Measurements from ENCODE around the gene CLK3.

CLK3 gene

GRCh38 chr15:74615508-74616365, at the start of gene CLK3:
TSS of gene CLK3 (plus strand) at chr15:74615836. CDS start at chr15:74619197, 3,361 bp downstream.
- Mint-ChIP-seq H3K36me3 (no peaks in the 10 kb centered on the region), H3K27ac (peak within 1 kb of the TSS; percentile 94), H3K4me1 (peaks cover 45% of the 10 kb centered on the region), H3K9me3 (no peaks in the 10 kb centered on the region), H3K4me3 (peak within 1 kb of the TSS; percentile 94), H3K27me3 (no peaks in the 10 kb centered on the region)

GRCh38 chr15:74568594-74568993, 47.0 kb upstream of the CLK3 start:
- no peaks in the 10 kb centered on the region for H3K9me3 Mint-ChIP-seq
- no peak overlapping the region for H3K27ac Mint-ChIP-seq
- H3K27me3 Mint-ChIP-seq: no peaks in the 10 kb centered on the region
- H3K36me3 Mint-ChIP-seq: peaks cover 1% of the 10 kb centered on the region
- H3K4me3 Mint-ChIP-seq: no peak overlapping the region
- peaks cover 32% of the 10 kb centered on the region for H3K4me1 Mint-ChIP-seq

- peaks cover 5% of the 10 kb centered on the region for H3K36me3 Mint-ChIP-seq
- H3K4me3 Mint-ChIP-seq: no peak overlapping the region
- H3K27ac Mint-ChIP-seq: no peak overlapping the region
- peaks cover 27% of the 10 kb centered on the region for H3K4me1 Mint-ChIP-seq
- H3K27me3 Mint-ChIP-seq: no peaks in the 10 kb centered on the region
- no peaks in the 10 kb centered on the region for H3K9me3 Mint-ChIP-seq
Measured at GRCh38 chr15:74569731-74570070, 45.9 kb upstream of the CLK3 start.

GRCh38 chr15:74571191-74571590, 44.4 kb upstream of the CLK3 start:
- H3K4me1 Mint-ChIP-seq: peaks cover 21% of the 10 kb centered on the region
- peaks cover 5% of the 10 kb centered on the region for H3K36me3 Mint-ChIP-seq
- H3K27me3 Mint-ChIP-seq: no peaks in the 10 kb centered on the region
- H3K4me3 Mint-ChIP-seq: no peak overlapping the region
- no peak overlapping the region for H3K27ac Mint-ChIP-seq
- H3K9me3 Mint-ChIP-seq: no peaks in the 10 kb centered on the region

DNA sequence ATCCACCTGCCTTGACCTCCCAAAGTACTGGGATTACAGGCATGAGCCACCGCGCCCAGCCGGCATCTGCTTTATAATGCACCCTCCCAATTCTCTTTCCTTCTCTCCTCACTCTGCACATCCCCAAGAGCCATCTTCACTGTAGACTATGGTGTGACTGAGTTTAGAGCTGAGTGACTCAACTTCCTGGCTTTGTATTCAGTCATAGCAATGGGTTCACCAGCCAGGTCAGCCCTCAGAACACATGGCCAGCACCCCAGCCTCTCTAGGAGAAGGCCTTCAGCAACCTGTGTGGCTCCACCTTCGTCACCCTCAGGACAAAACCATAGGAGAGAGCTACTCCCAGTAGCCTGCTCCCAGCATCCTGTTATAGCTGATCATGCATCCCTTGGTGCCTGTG, 41.6 kb upstream of the CLK3 start:
- Mint-ChIP-seq H3K27me3 (no peaks in the 10 kb centered on the region), H3K4me3 (no peak overlapping the region), H3K9me3 (no peaks in the 10 kb centered on the region), H3K27ac (peak overlapping the region; percentile 53), H3K36me3 (peaks cover 6% of the 10 kb centered on the region), H3K4me1 (no peaks in the 10 kb centered on the region)

DNA sequence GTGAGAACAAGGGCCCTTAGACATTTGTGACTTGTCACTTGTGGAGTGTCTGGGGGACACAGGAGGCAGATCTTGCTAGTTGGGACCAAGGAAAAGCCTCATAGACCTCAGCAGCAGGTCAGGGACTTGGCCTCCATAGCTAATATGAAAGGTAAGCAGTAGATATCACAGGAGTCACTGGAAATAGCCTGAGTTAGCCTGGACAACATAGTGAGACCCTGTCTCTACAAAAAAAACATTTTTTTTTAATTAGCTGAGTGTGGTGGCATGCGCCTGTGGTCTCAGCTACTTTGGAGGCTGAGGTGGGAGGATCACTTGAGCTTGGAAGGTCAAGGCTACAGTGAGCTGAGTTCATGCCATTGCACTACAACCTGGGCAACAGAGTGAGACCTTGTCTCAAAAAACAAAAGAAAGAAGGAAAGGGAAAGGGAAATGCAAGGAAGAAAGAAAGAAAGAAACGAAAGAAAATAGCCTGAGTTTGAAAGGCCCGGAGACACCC, 37.1 kb upstream of the CLK3 start:
- Mint-ChIP-seq H3K36me3 (peaks cover 6% of the 10 kb centered on the region), H3K27me3 (no peaks in the 10 kb centered on the region), H3K27ac (no peak overlapping the region)

GRCh38 chr15:74579001-74579400, 36.6 kb upstream of the CLK3 start:
- H3K4me3 Mint-ChIP-seq: no peak overlapping the region
- no peak overlapping the region for H3K27ac Mint-ChIP-seq
- H3K4me1 Mint-ChIP-seq: no peaks in the 10 kb centered on the region
- no peaks in the 10 kb centered on the region for H3K27me3 Mint-ChIP-seq
- peaks cover 5% of the 10 kb centered on the region for H3K36me3 Mint-ChIP-seq
- no peaks in the 10 kb centered on the region for H3K9me3 Mint-ChIP-seq

More for the DNA sequence above, 37.1 kb upstream of the CLK3 start:
- H3K9me3 Mint-ChIP-seq: no peaks in the 10 kb centered on the region
- H3K4me1 Mint-ChIP-seq: no peaks in the 10 kb centered on the region
- no peak overlapping the region for H3K4me3 Mint-ChIP-seq

GRCh38 chr15:74580538-74581350, 34.9 kb upstream of the CLK3 start:
- H3K36me3 Mint-ChIP-seq: peaks cover 3% of the 10 kb centered on the region
- no peaks in the 10 kb centered on the region for H3K9me3 Mint-ChIP-seq
- H3K4me1 Mint-ChIP-seq: no peaks in the 10 kb centered on the region
- H3K27ac Mint-ChIP-seq: no peak overlapping the region
- no peaks in the 10 kb centered on the region for H3K27me3 Mint-ChIP-seq
- no peak overlapping the region for H3K4me3 Mint-ChIP-seq

DNA sequence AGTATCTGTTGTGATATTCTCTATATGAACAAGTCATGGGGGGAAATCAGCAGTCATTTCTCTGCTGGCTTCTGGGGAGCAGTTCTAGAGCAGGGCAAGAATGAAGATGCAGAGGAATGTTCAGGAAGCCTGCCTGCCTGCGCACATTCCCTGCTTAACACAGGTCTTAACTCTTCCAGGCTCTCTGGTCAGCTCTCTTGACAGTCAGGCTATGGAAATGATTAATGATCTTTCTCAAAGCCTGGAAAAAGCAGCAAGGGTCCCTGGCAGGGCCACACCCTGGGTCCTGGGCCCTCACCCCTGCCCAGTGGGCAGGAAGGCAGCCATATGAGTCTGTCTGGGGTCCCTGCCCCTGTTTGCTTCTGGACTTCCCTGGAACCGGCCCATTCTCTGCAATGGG, 31.4 kb upstream of the CLK3 start:
- H3K27ac Mint-ChIP-seq: no peak overlapping the region
- no peak overlapping the region for H3K4me3 Mint-ChIP-seq

GRCh38 chr15:74584779-74585178, 30.9 kb upstream of the CLK3 start:
- H3K27me3 Mint-ChIP-seq: no peaks in the 10 kb centered on the region
- H3K4me1 Mint-ChIP-seq: no peaks in the 10 kb centered on the region
- no peaks in the 10 kb centered on the region for H3K9me3 Mint-ChIP-seq
- no peak overlapping the region for H3K4me3 Mint-ChIP-seq
- peaks cover 4% of the 10 kb centered on the region for H3K36me3 Mint-ChIP-seq
- no peak overlapping the region for H3K27ac Mint-ChIP-seq

More for the DNA sequence above, 31.4 kb upstream of the CLK3 start:
- Mint-ChIP-seq H3K4me1 (no peaks in the 10 kb centered on the region), H3K9me3 (no peaks in the 10 kb centered on the region), H3K27me3 (no peaks in the 10 kb centered on the region), H3K36me3 (peaks cover 4% of the 10 kb centered on the region)

DNA sequence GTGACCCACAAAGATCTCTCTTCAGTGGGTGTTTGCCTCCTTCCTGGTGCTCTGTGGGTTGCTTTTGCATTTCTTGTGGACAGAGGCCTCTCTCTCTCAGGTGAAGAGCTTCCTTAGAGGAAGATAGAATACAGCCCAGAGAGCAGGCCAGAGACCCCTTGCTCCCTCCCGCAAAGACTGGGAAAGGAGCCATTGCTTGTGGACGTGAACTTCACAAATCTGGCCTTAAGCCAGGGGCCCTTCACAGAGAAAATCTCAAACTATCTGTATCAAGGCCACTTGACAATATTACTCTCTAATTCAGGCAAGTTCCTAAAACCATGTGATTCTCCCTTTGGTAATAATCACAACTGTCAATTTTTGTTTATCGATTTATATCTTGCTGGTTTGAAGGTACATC, 30.4 kb upstream of the CLK3 start:
- peaks cover 5% of the 10 kb centered on the region for H3K36me3 Mint-ChIP-seq
- no peaks in the 10 kb centered on the region for H3K9me3 Mint-ChIP-seq
- H3K4me1 Mint-ChIP-seq: no peaks in the 10 kb centered on the region
- H3K27ac Mint-ChIP-seq: no peak overlapping the region
- H3K27me3 Mint-ChIP-seq: no peaks in the 10 kb centered on the region
- H3K4me3 Mint-ChIP-seq: no peak overlapping the region

DNA sequence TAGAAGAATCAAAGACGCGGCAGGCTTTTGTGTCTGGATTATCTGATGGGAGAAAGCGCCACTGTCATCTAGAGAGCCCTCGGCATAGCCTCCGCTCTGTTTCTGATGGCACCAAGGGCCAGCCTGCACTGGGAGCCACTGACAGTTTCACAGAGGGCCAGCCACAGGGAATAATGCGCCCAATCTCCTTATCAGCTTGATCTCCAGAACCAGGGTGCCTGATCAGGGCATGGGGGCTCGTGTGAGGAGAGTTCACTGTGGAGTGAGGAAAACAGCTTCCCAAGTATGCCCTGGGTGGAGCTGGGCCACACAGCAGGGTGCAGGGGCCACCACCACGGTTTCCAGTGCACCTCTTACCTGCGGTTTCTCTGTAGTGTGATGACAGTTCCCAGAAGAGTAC, 29.8 kb upstream of the CLK3 start:
- Mint-ChIP-seq H3K27ac (no peak overlapping the region), H3K27me3 (no peaks in the 10 kb centered on the region), H3K36me3 (peaks cover 6% of the 10 kb centered on the region), H3K4me3 (no peak overlapping the region), H3K9me3 (no peaks in the 10 kb centered on the region), H3K4me1 (no peaks in the 10 kb centered on the region)

- H3K36me3 Mint-ChIP-seq: peaks cover 6% of the 10 kb centered on the region
- no peaks in the 10 kb centered on the region for H3K4me1 Mint-ChIP-seq
- no peak overlapping the region for H3K27ac Mint-ChIP-seq
- H3K9me3 Mint-ChIP-seq: no peaks in the 10 kb centered on the region
- no peak overlapping the region for H3K4me3 Mint-ChIP-seq
- H3K27me3 Mint-ChIP-seq: no peaks in the 10 kb centered on the region
Measured at GRCh38 chr15:74589826-74590225, 25.8 kb upstream of the CLK3 start.

- no peak overlapping the region for H3K4me3 Mint-ChIP-seq
- no peaks in the 10 kb centered on the region for H3K27me3 Mint-ChIP-seq
- H3K36me3 Mint-ChIP-seq: peaks cover 2% of the 10 kb centered on the region
- H3K4me1 Mint-ChIP-seq: no peaks in the 10 kb centered on the region
- no peak overlapping the region for H3K27ac Mint-ChIP-seq
- H3K9me3 Mint-ChIP-seq: no peaks in the 10 kb centered on the region
Measured at GRCh38 chr15:74592222-74592621, 23.4 kb upstream of the CLK3 start.

DNA sequence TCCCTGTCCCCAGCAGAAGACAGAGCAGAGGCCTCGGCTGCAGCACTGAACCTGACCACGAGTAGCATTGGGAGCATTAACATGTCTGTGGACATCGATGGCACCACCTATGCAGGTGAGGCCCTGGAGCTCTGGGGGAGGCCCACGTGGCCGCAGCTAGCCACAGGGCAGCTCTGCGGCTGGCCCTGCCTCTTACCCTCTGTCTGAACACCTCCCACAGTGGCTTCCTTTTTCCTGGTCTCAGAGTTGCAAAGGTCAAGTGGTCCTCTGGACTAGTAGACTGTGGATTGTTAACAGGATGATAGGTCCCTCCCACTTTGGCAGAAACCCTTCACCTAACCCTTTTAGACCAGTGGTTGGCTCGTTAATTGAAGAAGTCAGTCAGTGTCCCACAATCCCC, 22.5 kb upstream of the CLK3 start:
- Mint-ChIP-seq H3K27ac (no peak overlapping the region), H3K27me3 (no peaks in the 10 kb centered on the region), H3K4me1 (peaks cover 5% of the 10 kb centered on the region), H3K9me3 (no peaks in the 10 kb centered on the region), H3K4me3 (no peak overlapping the region), H3K36me3 (peaks cover 2% of the 10 kb centered on the region)

- Mint-ChIP-seq H3K4me3 (no peak overlapping the region), H3K36me3 (peaks cover 2% of the 10 kb centered on the region), H3K9me3 (no peaks in the 10 kb centered on the region), H3K27ac (no peak overlapping the region), H3K27me3 (no peaks in the 10 kb centered on the region), H3K4me1 (peaks cover 18% of the 10 kb centered on the region)
Measured at GRCh38 chr15:74594455-74594854, 21.2 kb upstream of the CLK3 start.
